GM21825 (cell line): ENCODE data around the gene IFT74.

ENCODE experiments used
- ATAC-seq: cut with Tn5 transposase; IDR thresholded peaks from one replicate; pipeline ENCODE4 v1.9.1; 2021; ENCODE audit warnings: mild to moderate bottlenecking, moderate library complexity; ENCODE audit not compliant: unreplicated experiment

IFT74 gene

GRCh38 chr9:26973989-26974388, 17.8 kb downstream of the IFT74 start:
- no peak for ATAC-seq

- ATAC-seq = no peak
Measured at GRCh38 chr9:26974927-26975326, 18.7 kb downstream of the IFT74 start.

- ATAC-seq = no peak
Measured at GRCh38 chr9:26975728-26976707, 19.8 kb downstream of the IFT74 start.

- peak; percentile 81 for ATAC-seq
Measured at GRCh38 chr9:26983340-26983739, 27.1 kb downstream of the IFT74 start.

- ATAC-seq = no peak
Measured at GRCh38 chr9:26995810-26996209, 39.6 kb downstream of the IFT74 start.

GRCh38 chr9:27003426-27004077, 47.3 kb downstream of the IFT74 start:
- ATAC-seq = no peak

- no peak for ATAC-seq
Measured at GRCh38 chr9:27005491-27005890, 49.3 kb downstream of the IFT74 start, which contains the start of gene LRRC19. LRRC19 (minus strand) TSS chr9:27005672; CDS start chr9:26999694, 5,978 bp downstream.

- no peak for ATAC-seq
Measured at GRCh38 chr9:27019589-27019988, 63.4 kb downstream of the IFT74 start.

GRCh38 chr9:27022920-27023319, 66.7 kb downstream of the IFT74 start:
- ATAC-seq = no peak

- ATAC-seq = no peak
Measured at GRCh38 chr9:27029186-27029585, 73.0 kb downstream of the IFT74 start.

GRCh38 chr9:27033815-27034403, 77.7 kb downstream of the IFT74 start:
- ATAC-seq = peak; percentile 89

- no peak for ATAC-seq
Measured at GRCh38 chr9:27037499-27037898, 81.3 kb downstream of the IFT74 start.

GRCh38 chr9:27041746-27042145, 85.5 kb downstream of the IFT74 start:
- ATAC-seq = no peak

GRCh38 chr9:27042476-27042875, 86.3 kb downstream of the IFT74 start:
- no peak for ATAC-seq

- ATAC-seq = no peak
Measured at GRCh38 chr9:27043176-27043575, 87.0 kb downstream of the IFT74 start.

- ATAC-seq = no peak
Measured at GRCh38 chr9:27047136-27047535, 90.9 kb downstream of the IFT74 start.

GRCh38 chr9:27053369-27054022, 97.3 kb downstream of the IFT74 start:
- no peak for ATAC-seq

GRCh38 chr9:27054125-27054524, 97.9 kb downstream of the IFT74 start:
- no peak for ATAC-seq

GRCh38 chr9:27054841-27055240, 98.6 kb downstream of the IFT74 start:
- ATAC-seq = no peak

GRCh38 chr9:27059412-27059811, 103.2 kb downstream of the IFT74 start:
- ATAC-seq = no peak

GRCh38 chr9:27059907-27060306, 103.7 kb downstream of the IFT74 start:
- no peak for ATAC-seq
